ENCODE measurements around the gene MAOA. TPM values are rescaled to one million over a fixed set of nuclear protein-coding genes. Genes with fewer than 3 reads are reported as not detected.
"Not testable (repeated sequence)": the region's sequence is repeated elsewhere in the genome, so short reads cannot be mapped to it uniquely, and the experiment has no call there.

MAOA gene
- total RNA-seq, 1 donor from 2014 or later, result 116 TPM

- intact Hi-C loops (cut with DNase I), result loop anchor here (10.0 kb wide), 2 partner anchors 89 to 91 kb away; no protein-coding TSS in a partner anchor
Measured at GRCh38 chrX:43655151-43656004, 721 bp upstream of the MAOA start.

GRCh38 chrX:43657671-43658070 lies 1.6 kb downstream of the MAOA start:
- DNase-seq, result no peak
- no peak for ATAC-seq (ENCODE audit: poor library complexity)
- intact Hi-C loops (cut with DNase I), result loop anchor here (10.0 kb wide), 2 partner anchors 87 to 93 kb away; no protein-coding TSS in a partner anchor

More at GRCh38 chrX:43655151-43656004, 721 bp upstream of the MAOA start:
- no peak for DNase-seq
- peak; percentile 42 for ATAC-seq (ENCODE audit: poor library complexity)

GRCh38 chrX:43661521-43662240 lies 5.6 kb downstream of the MAOA start:
- intact Hi-C loops (cut with DNase I), result loop anchor here (5.0 kb wide), 1 partner anchor 36 kb away; no protein-coding TSS in a partner anchor
- DNase-seq (no peak), ATAC-seq (ENCODE audit: poor library complexity) (peak; percentile 64)

GRCh38 chrX:43663173-43663572 lies 7.1 kb downstream of the MAOA start:
- no peak for ATAC-seq (ENCODE audit: poor library complexity)
- DNase-seq, result no peak
- intact Hi-C loops (cut with DNase I), result loop anchor here (5.0 kb wide), 1 partner anchor 34 kb away; no protein-coding TSS in a partner anchor

- DNase-seq, result no peak
- intact Hi-C loops (cut with DNase I), result loop anchor here (5.0 kb wide), 1 partner anchor 33 kb away; no protein-coding TSS in a partner anchor
- ATAC-seq (ENCODE audit: poor library complexity), result no peak
Measured at GRCh38 chrX:43664258-43664657, 8.2 kb downstream of the MAOA start.

- ATAC-seq (ENCODE audit: poor library complexity) (no peak), DNase-seq (no peak)
- intact Hi-C loops (cut with DNase I), result loop anchor here (5.0 kb wide), 1 partner anchor 33 kb away; no protein-coding TSS in a partner anchor
Measured at GRCh38 chrX:43664708-43665107, 8.6 kb downstream of the MAOA start.

- ATAC-seq (ENCODE audit: poor library complexity) (no peak), DNase-seq (no peak)
- intact Hi-C loops (cut with DNase I), result no loop called here
Measured at GRCh38 chrX:43666311-43666912, 10.3 kb downstream of the MAOA start.

- ATAC-seq (ENCODE audit: poor library complexity); intact Hi-C loops (cut with DNase I); DNase-seq: not testable (repeated sequence)
Measured at GRCh38 chrX:43675965-43676628, 20.0 kb downstream of the MAOA start.

- intact Hi-C loops (cut with DNase I), result no loop called here
- ATAC-seq (ENCODE audit: poor library complexity) (peak; percentile 65), DNase-seq (no peak)
Measured at GRCh38 chrX:43676971-43677572, 21.0 kb downstream of the MAOA start.

GRCh38 chrX:43677993-43678392 lies 21.9 kb downstream of the MAOA start:
- DNase-seq (no peak), ATAC-seq (ENCODE audit: poor library complexity) (no peak)
- intact Hi-C loops (cut with DNase I), result no loop called here

GRCh38 chrX:43679058-43679457 lies 23.0 kb downstream of the MAOA start:
- DNase-seq, result no peak
- intact Hi-C loops (cut with DNase I), result no loop called here
- no peak for ATAC-seq (ENCODE audit: poor library complexity)

- ATAC-seq (ENCODE audit: poor library complexity) (no peak), DNase-seq (no peak)
- intact Hi-C loops (cut with DNase I), result no loop called here
Measured at GRCh38 chrX:43679778-43680177, 23.7 kb downstream of the MAOA start.

- ATAC-seq (ENCODE audit: poor library complexity) (no peak), DNase-seq (no peak)
- intact Hi-C loops (cut with DNase I), result no loop called here
Measured at GRCh38 chrX:43682726-43683125, 26.6 kb downstream of the MAOA start.

- no peak for DNase-seq
- intact Hi-C loops (cut with DNase I), result no loop called here
- ATAC-seq (ENCODE audit: poor library complexity), result no peak
Measured at GRCh38 chrX:43685221-43685620, 29.1 kb downstream of the MAOA start.

- intact Hi-C loops (cut with DNase I), result no loop called here
- DNase-seq (no peak), ATAC-seq (ENCODE audit: poor library complexity) (no peak)
Measured at GRCh38 chrX:43688586-43688985, 32.5 kb downstream of the MAOA start.

GRCh38 chrX:43693602-43694406 lies 37.7 kb downstream of the MAOA start:
- ATAC-seq (ENCODE audit: poor library complexity), result no peak
- DNase-seq, result no peak
- intact Hi-C loops (cut with DNase I), result no loop called here

- DNase-seq (no peak), ATAC-seq (ENCODE audit: poor library complexity) (no peak)
- intact Hi-C loops (cut with DNase I), result loop anchor here (5.0 kb wide), 1 partner anchor 37 kb away; no protein-coding TSS in a partner anchor
Measured at GRCh38 chrX:43699475-43699874, 43.4 kb downstream of the MAOA start.
